ENCODE data around the gene LHX3. TPM values are rescaled to one million over a fixed set of nuclear protein-coding genes. Genes with fewer than 3 reads are reported as not detected.

Gene LHX3
- total RNA-seq, 2 experiments from 2014 or later: 0.11 to 0.16 TPM

- CTCF ChIA-PET: no interaction called here
- no peaks in the 10 kb centered on the region for H3K36me3 Mint-ChIP-seq (ENCODE audit: low read depth)
- no peak overlapping the region for H3K27ac Mint-ChIP-seq
- no peak for TF ChIP-seq CTCF (IDR thresholded peaks at IDR 0.05)
- no peak overlapping the region for H3K4me3 ChIP-seq (ENCODE audit: low read length)
- H3K27me3 Mint-ChIP-seq: peaks cover 12% of the 10 kb centered on the region
- H3K4me3 Mint-ChIP-seq: no peak overlapping the region
- no peak for ATAC-seq (ENCODE audit: poor library complexity)
- H3K27ac ChIP-seq (ENCODE audit: low read depth in 1 of 2, low read length in 2 of 2): no peak overlapping the region
- no peaks in the 10 kb centered on the region for H3K27me3 ChIP-seq (ENCODE audit: control insufficient read depth in 1 of 2, insufficient read depth in 2 of 2, low read length in 2 of 2)
- no peaks in the 10 kb centered on the region for H3K4me1 ChIP-seq (ENCODE audit: insufficient read depth, low read length)
- no peak for DNase-seq
- intact Hi-C loops (cut with DNase I, micrococcal nuclease): no loop called here
- H3K9me3 Mint-ChIP-seq: no peaks in the 10 kb centered on the region
- H3K4me1 Mint-ChIP-seq (ENCODE audit: low read depth): no peaks in the 10 kb centered on the region
- peaks cover 0 to 11% of the 10 kb centered on the region in 2 experiments for H3K9me3 ChIP-seq (ENCODE audit: control insufficient read depth in 1 of 2, insufficient read depth in 1 of 2, low read length in 2 of 2)
- POLR2A ChIA-PET: no interaction called here
- H3K36me3 ChIP-seq (ENCODE audit: insufficient read depth, low read length): no peaks in the 10 kb centered on the region
Measured at GRCh38 chr9:136177224-136177623, 27.7 kb downstream of the LHX3 start.

DNA sequence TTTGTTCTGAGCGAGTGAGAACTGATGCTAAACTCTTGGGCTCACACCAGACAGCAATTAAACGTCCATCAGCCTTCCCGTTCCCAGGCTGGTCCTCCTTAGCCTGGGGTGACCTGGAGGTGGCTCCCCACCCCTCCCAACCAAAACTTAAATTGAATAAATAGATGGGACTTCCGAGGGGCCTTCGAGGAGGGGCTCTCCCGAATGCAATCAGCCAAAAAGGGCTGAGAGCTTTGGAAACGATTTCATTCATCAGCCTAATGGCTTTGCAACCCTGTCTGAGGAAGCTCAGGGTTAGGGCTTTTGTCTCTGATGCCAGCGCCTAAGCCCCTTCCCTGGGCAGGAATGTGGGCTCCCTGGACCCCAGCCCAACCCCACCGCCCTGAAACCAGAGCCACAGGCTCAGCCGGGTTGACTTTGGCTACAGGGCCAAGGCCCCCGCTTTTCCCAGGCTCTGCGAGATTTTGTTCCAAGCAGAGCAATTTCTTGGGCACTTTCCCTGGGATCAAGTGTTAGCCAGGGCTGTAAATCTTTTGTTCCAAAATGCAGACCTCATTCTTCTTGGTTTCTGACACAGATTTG is 29.2 kb downstream of the LHX3 start:
- Mint-ChIP-seq H3K27me3 (peaks cover 12% of the 10 kb centered on the region), H3K4me1 (ENCODE audit: low read depth) (no peaks in the 10 kb centered on the region), H3K9me3 (no peaks in the 10 kb centered on the region), H3K27ac (no peak overlapping the region), H3K36me3 (ENCODE audit: low read depth) (no peaks in the 10 kb centered on the region), H3K4me3 (no peak overlapping the region)
- H3K4me1 ChIP-seq (ENCODE audit: insufficient read depth, low read length): no peaks in the 10 kb centered on the region
- H3K27me3 ChIP-seq (ENCODE audit: control insufficient read depth in 1 of 2, insufficient read depth in 2 of 2, low read length in 2 of 2): no peaks in the 10 kb centered on the region
- POLR2A ChIA-PET: no interaction called here
- TF ChIP-seq CTCF (IDR thresholded peaks at IDR 0.05): no peak
- H3K36me3 ChIP-seq (ENCODE audit: insufficient read depth, low read length): no peaks in the 10 kb centered on the region
- no peak overlapping the region for H3K4me3 ChIP-seq (ENCODE audit: low read length)
- ATAC-seq (ENCODE audit: poor library complexity): no peak
- CTCF ChIA-PET: no interaction called here
- peaks cover 0 to 11% of the 10 kb centered on the region in 2 experiments for H3K9me3 ChIP-seq (ENCODE audit: control insufficient read depth in 1 of 2, insufficient read depth in 1 of 2, low read length in 2 of 2)
- no peak overlapping the region for H3K27ac ChIP-seq (ENCODE audit: low read depth in 1 of 2, low read length in 2 of 2)
- intact Hi-C loops (cut with DNase I, micrococcal nuclease): no loop called here
- no peak for DNase-seq

DNA sequence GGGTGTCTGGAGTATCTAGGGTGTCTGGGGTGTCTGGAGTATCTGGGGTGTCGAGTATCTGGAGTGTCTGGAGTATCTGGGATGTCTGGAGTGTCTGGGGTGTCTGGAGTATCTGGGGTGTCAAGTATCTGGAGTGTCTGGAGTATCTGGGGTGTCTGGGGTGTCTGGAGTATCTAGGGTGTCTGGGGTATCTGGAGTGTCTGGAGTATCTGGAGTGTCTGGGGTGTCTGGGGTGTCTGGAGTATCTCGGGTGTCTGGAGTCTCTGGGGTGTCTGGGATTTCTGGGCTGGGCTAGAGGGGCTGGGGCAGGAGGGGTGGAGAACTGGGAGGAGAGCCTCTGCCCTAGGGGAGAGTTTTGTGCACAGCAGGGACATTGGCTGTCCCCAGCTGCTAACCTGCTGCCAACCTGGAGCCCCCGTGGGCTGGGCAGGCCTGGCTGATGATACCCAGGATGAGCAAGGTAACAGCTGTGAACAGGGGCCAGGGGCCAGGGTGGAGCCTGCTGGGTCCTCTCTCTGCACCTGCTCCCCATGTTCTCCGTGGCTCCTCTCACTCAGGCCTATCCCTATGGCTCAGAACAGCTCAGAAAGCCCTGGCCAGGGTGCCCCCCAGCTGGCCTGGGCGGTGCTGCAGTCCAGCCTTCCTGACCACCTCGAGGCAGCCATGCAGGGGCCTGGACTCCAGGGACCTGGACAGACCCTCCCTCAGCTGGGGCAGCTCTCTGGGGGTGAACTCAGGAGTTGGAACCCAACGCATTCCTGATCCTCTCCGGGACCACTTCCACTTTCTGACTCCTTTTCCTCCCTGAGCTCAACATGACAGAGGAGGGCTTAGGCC is 29.9 kb downstream of the LHX3 start:
- Histone ChIP-seq H3K9me3 (ENCODE audit: control insufficient read depth in 1 of 2, insufficient read depth in 1 of 2, low read length in 2 of 2) (peaks cover 0 to 17% of the 10 kb centered on the region in 2 experiments), H3K4me3 (ENCODE audit: low read length) (no peak overlapping the region), H3K4me1 (ENCODE audit: insufficient read depth, low read length) (no peaks in the 10 kb centered on the region), H3K27me3 (ENCODE audit: control insufficient read depth in 1 of 2, insufficient read depth in 2 of 2, low read length in 2 of 2) (no peaks in the 10 kb centered on the region), H3K27ac (ENCODE audit: low read depth in 1 of 2, low read length in 2 of 2) (no peak overlapping the region), H3K36me3 (ENCODE audit: insufficient read depth, low read length) (no peaks in the 10 kb centered on the region)
- ATAC-seq (ENCODE audit: poor library complexity) (no peak), DNase-seq (no peak)
- no peak for TF ChIP-seq CTCF (IDR thresholded peaks at IDR 0.05)
- Mint-ChIP-seq H3K27me3 (peaks cover 8% of the 10 kb centered on the region), H3K4me3 (no peak overlapping the region), H3K36me3 (ENCODE audit: low read depth) (no peaks in the 10 kb centered on the region), H3K9me3 (no peaks in the 10 kb centered on the region), H3K27ac (no peak overlapping the region), H3K4me1 (ENCODE audit: low read depth) (no peaks in the 10 kb centered on the region)
- intact Hi-C loops (cut with DNase I, micrococcal nuclease): no loop called here
- ChIA-PET POLR2A (no interaction called here), CTCF (no interaction called here)
